ENCODE measurements around the gene STAT5A. TPM values are rescaled to one million over a fixed set of nuclear protein-coding genes. Genes with fewer than 3 reads are reported as not detected.
A peak's percentile ranks its signal among the peaks of the same experiment; 100 is the strongest.

STAT5A gene
- polyA plus RNA-seq, 1 donor from 2014 or later, result 0.28 TPM

- Histone ChIP-seq H3K27ac (ENCODE audit: low read length) (no peak overlapping the region), H3K9ac (ENCODE audit: low read length) (peak overlapping the region; percentile 29), H3K4me2 (ENCODE audit: low read length) (no peak overlapping the region)
Measured at GRCh38 chr17:42312285-42313130, 24.2 kb downstream of the STAT5A start.

GRCh38 chr17:42313389-42313772, 25.1 kb downstream of the STAT5A start:
- Histone ChIP-seq H3K9me2 (ENCODE audit: insufficient read depth, low read length) (no peaks in the 10 kb centered on the region), H3K4me2 (ENCODE audit: low read length) (no peak overlapping the region), H3K4me3 (ENCODE audit: low read length) (no peak overlapping the region), H3K27me3 (ENCODE audit: insufficient read depth, low read depth, low read length) (no peaks in the 10 kb centered on the region), H3K9ac (ENCODE audit: low read length) (no peak overlapping the region), H3K27ac (ENCODE audit: low read length) (no peak overlapping the region), H2AFZ (ENCODE audit: low read depth, low read length) (no peak overlapping the region), H3K36me3 (ENCODE audit: insufficient read depth, low read length) (no peaks in the 10 kb centered on the region), H3K9me3 (ENCODE audit: low read length) (no peaks in the 10 kb centered on the region), H3F3A (ENCODE audit: insufficient read depth, low read length, poor library complexity, severe bottlenecking) (no peaks in the 10 kb centered on the region), H3K79me2 (replicated peaks; ENCODE audit: insufficient read depth, low read length) (no peaks in the 10 kb centered on the region), H4K20me1 (ENCODE audit: insufficient read depth) (no peaks in the 10 kb centered on the region)
- TF ChIP-seq, protein P1, sequence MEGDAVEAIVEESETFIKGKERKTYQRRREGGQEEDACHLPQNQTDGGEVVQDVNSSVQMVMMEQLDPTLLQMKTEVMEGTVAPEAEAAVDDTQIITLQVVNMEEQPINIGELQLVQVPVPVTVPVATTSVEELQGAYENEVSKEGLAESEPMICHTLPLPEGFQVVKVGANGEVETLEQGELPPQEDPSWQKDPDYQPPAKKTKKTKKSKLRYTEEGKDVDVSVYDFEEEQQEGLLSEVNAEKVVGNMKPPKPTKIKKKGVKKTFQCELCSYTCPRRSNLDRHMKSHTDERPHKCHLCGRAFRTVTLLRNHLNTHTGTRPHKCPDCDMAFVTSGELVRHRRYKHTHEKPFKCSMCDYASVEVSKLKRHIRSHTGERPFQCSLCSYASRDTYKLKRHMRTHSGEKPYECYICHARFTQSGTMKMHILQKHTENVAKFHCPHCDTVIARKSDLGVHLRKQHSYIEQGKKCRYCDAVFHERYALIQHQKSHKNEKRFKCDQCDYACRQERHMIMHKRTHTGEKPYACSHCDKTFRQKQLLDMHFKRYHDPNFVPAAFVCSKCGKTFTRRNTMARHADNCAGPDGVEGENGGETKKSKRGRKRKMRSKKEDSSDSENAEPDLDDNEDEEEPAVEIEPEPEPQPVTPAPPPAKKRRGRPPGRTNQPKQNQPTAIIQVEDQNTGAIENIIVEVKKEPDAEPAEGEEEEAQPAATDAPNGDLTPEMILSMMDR (IDR thresholded peaks at IDR 0.05; ENCODE audit: poor library complexity, severe bottlenecking), result no peak
- TF ChIP-seq REST (IDR thresholded peaks at IDR 0.05; ENCODE audit: borderline replicate concordance), result no peak
- no peak for TF ChIP-seq TAF1 (IDR thresholded peaks at IDR 0.05; ENCODE audit: low read depth)
- TF ChIP-seq SMC3 (conservative IDR thresholded peaks at IDR 0.05; ENCODE audit: poor library complexity), result no peak
- no peak for TF ChIP-seq EP300 (conservative IDR thresholded peaks at IDR 0.05; ENCODE audit: poor library complexity, severe bottlenecking)
- TF ChIP-seq POLR2AphosphoS5 (IDR thresholded peaks at IDR 0.05), result no peak

More at GRCh38 chr17:42312285-42313130, 24.2 kb downstream of the STAT5A start:
- Histone ChIP-seq H4K20me1 (ENCODE audit: insufficient read depth) (no peaks in the 10 kb centered on the region), H3F3A (ENCODE audit: insufficient read depth, low read length, poor library complexity, severe bottlenecking) (no peaks in the 10 kb centered on the region), H3K4me3 (ENCODE audit: low read length) (peak overlapping the region; percentile 54), H2AFZ (ENCODE audit: low read depth, low read length) (no peak overlapping the region), H3K79me2 (replicated peaks; ENCODE audit: insufficient read depth, low read length) (no peaks in the 10 kb centered on the region), H3K9me3 (ENCODE audit: low read length) (no peaks in the 10 kb centered on the region), H3K36me3 (ENCODE audit: insufficient read depth, low read length) (no peaks in the 10 kb centered on the region), H3K27me3 (ENCODE audit: insufficient read depth, low read depth, low read length) (no peaks in the 10 kb centered on the region), H3K9me2 (ENCODE audit: insufficient read depth, low read length) (no peaks in the 10 kb centered on the region)
- TF ChIP-seq SMC3 (conservative IDR thresholded peaks at IDR 0.05; ENCODE audit: poor library complexity), result peak; percentile 62
- TF ChIP-seq RAD21 (conservative IDR thresholded peaks at IDR 0.05), result peak; percentile 67
- TF ChIP-seq POLR2AphosphoS5 (IDR thresholded peaks at IDR 0.05), result peak; percentile 35
- TF ChIP-seq, protein P1 (IDR thresholded peaks at IDR 0.05; ENCODE audit: poor library complexity, severe bottlenecking), result peak; percentile 73
- no peak for TF ChIP-seq EP300 (conservative IDR thresholded peaks at IDR 0.05; ENCODE audit: poor library complexity, severe bottlenecking)
- no peak for TF ChIP-seq EZH2 (IDR thresholded peaks at IDR 0.05; ENCODE audit: borderline replicate concordance, insufficient read depth, low read length, poor library complexity, severe bottlenecking)
- TF ChIP-seq MXI1 (conservative IDR thresholded peaks at IDR 0.05; ENCODE audit: poor library complexity, severe bottlenecking), result no peak
- no peak for TF ChIP-seq TAF1 (IDR thresholded peaks at IDR 0.05; ENCODE audit: low read depth)
- TF ChIP-seq REST (IDR thresholded peaks at IDR 0.05; ENCODE audit: borderline replicate concordance), result no peak
